MM.1S (cell line): ENCODE data around the gene ATG4B.

Source experiments
- EZH2 ChIP-seq: fragments of 300-600 bp; sonication (generic); optimal IDR thresholded peaks from 2 replicates; pipeline ENCODE3; 2017; ENCODE audit warnings: low read depth, mild to moderate bottlenecking, antibody characterized with exemption, low read length, mixed read lengths
- EZH2phosphoT487 ChIP-seq: fragments of 300-600 bp; sonication (generic); IDR thresholded peaks from 2 replicates; pipeline ENCODE4 v1.6.1; 2018; ENCODE audit warnings: antibody characterized with exemption, low read length
- TF ChIP-seq, protein P1 (sequence below): fragments of 300-600 bp; sonication (generic); IDR thresholded peaks from 2 replicates; pipeline ENCODE4 v1.5.1; 2016; ENCODE audit warnings: antibody characterized with exemption, low read length, mixed read lengths

DNA sequence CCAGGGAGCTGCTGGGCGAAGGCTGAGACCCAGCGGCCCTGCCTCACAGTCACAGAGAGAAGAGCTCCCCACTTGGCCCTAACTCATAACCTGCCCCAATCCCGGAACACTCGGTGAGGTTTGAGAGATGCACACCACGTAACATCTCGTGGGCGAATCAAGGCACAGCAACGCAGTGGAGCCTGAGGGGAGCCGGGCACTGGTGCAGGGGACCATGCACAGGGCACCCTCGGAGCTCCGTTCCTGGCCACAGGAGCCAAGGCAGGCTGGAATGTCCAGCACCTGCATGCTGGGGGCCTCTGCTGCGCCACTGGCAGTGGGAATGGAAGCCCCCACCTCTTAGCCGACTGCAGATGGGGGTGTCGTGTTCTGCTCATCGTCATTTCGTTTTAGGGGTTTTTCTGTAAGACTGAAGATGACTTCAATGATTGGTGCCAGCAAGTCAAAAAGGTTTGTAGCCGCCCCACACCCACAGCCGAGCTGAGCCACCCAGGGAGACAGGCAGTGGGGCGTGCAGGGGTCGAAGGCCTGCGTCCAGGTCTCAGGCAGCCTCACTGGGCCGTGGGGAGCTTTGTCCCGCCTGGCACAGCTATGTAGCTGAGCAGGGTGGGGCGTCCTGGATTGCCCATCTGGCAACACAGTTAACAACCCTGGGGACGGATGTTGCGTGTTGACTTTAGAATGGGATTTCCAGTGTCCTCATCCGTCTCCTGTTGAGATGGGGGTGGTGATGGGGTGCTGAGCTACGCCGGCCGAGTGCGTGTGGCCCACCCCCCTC, 33.0 kb downstream of the ATG4B start:
- TF ChIP-seq, protein P1, sequence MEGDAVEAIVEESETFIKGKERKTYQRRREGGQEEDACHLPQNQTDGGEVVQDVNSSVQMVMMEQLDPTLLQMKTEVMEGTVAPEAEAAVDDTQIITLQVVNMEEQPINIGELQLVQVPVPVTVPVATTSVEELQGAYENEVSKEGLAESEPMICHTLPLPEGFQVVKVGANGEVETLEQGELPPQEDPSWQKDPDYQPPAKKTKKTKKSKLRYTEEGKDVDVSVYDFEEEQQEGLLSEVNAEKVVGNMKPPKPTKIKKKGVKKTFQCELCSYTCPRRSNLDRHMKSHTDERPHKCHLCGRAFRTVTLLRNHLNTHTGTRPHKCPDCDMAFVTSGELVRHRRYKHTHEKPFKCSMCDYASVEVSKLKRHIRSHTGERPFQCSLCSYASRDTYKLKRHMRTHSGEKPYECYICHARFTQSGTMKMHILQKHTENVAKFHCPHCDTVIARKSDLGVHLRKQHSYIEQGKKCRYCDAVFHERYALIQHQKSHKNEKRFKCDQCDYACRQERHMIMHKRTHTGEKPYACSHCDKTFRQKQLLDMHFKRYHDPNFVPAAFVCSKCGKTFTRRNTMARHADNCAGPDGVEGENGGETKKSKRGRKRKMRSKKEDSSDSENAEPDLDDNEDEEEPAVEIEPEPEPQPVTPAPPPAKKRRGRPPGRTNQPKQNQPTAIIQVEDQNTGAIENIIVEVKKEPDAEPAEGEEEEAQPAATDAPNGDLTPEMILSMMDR, result no peak
- TF ChIP-seq EZH2, result no peak
- no peak for TF ChIP-seq EZH2phosphoT487
